ENCODE results near the gene ADAP1.

DNA sequence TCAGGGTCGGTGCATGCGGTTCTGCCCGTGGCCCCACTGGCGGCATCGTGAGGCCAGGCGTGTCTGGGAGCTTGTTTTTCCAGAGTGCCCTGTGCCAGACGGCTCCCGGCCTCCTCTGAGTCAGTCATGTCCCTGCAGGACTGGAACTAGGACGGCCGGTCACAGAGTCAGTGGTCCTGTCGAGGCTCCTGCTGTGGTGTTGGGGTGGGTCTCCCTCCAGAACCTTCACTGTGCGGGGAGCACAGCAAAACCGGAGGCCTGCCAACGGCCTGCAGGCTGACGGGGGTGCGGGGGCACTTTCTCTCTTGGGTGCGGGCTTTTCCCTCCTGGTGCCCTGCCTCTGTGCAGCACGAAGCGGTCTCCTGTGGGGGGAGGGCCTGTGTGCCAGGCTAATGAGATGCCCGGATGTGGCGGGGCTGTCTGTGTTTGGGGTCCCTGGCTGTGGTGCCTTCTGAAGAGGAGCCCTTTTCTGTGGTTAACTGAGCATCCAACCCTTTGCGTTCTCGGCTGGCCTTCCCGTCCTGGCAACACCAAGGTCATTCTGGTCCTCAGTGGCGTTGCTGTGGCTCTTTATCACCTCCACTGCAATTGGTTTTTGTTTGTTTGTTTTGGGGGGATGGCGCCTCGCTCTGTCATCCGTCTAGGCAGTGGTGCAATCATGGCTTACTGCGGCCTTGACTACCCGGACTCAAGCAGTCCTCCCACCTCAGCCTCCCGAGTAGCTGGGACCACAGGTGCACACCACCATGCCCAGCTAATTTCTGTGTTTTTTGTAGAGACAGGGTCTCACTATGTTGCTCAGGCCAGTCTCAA lies 70.1 kb downstream of the ADAP1 start:
- TF ChIP-seq, protein P1, sequence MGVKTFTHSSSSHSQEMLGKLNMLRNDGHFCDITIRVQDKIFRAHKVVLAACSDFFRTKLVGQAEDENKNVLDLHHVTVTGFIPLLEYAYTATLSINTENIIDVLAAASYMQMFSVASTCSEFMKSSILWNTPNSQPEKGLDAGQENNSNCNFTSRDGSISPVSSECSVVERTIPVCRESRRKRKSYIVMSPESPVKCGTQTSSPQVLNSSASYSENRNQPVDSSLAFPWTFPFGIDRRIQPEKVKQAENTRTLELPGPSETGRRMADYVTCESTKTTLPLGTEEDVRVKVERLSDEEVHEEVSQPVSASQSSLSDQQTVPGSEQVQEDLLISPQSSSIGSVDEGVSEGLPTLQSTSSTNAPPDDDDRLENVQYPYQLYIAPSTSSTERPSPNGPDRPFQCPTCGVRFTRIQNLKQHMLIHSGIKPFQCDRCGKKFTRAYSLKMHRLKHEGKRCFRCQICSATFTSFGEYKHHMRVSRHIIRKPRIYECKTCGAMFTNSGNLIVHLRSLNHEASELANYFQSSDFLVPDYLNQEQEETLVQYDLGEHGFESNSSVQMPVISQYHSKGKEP (CRISPR knock-in tag; IDR thresholded peaks at IDR 0.05), result no peak
- TF ChIP-seq, protein P2, sequence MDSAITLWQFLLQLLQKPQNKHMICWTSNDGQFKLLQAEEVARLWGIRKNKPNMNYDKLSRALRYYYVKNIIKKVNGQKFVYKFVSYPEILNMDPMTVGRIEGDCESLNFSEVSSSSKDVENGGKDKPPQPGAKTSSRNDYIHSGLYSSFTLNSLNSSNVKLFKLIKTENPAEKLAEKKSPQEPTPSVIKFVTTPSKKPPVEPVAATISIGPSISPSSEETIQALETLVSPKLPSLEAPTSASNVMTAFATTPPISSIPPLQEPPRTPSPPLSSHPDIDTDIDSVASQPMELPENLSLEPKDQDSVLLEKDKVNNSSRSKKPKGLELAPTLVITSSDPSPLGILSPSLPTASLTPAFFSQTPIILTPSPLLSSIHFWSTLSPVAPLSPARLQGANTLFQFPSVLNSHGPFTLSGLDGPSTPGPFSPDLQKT (CRISPR knock-in tag; IDR thresholded peaks at IDR 0.05; ENCODE audit: borderline replicate concordance), result no peak
- no peak for TF ChIP-seq ZNF510 (CRISPR knock-in tag; IDR thresholded peaks at IDR 0.05; ENCODE audit: low read depth)
- no peak for TF ChIP-seq ZNF20 (CRISPR knock-in tag; IDR thresholded peaks at IDR 0.05)
- TF ChIP-seq, protein P3, sequence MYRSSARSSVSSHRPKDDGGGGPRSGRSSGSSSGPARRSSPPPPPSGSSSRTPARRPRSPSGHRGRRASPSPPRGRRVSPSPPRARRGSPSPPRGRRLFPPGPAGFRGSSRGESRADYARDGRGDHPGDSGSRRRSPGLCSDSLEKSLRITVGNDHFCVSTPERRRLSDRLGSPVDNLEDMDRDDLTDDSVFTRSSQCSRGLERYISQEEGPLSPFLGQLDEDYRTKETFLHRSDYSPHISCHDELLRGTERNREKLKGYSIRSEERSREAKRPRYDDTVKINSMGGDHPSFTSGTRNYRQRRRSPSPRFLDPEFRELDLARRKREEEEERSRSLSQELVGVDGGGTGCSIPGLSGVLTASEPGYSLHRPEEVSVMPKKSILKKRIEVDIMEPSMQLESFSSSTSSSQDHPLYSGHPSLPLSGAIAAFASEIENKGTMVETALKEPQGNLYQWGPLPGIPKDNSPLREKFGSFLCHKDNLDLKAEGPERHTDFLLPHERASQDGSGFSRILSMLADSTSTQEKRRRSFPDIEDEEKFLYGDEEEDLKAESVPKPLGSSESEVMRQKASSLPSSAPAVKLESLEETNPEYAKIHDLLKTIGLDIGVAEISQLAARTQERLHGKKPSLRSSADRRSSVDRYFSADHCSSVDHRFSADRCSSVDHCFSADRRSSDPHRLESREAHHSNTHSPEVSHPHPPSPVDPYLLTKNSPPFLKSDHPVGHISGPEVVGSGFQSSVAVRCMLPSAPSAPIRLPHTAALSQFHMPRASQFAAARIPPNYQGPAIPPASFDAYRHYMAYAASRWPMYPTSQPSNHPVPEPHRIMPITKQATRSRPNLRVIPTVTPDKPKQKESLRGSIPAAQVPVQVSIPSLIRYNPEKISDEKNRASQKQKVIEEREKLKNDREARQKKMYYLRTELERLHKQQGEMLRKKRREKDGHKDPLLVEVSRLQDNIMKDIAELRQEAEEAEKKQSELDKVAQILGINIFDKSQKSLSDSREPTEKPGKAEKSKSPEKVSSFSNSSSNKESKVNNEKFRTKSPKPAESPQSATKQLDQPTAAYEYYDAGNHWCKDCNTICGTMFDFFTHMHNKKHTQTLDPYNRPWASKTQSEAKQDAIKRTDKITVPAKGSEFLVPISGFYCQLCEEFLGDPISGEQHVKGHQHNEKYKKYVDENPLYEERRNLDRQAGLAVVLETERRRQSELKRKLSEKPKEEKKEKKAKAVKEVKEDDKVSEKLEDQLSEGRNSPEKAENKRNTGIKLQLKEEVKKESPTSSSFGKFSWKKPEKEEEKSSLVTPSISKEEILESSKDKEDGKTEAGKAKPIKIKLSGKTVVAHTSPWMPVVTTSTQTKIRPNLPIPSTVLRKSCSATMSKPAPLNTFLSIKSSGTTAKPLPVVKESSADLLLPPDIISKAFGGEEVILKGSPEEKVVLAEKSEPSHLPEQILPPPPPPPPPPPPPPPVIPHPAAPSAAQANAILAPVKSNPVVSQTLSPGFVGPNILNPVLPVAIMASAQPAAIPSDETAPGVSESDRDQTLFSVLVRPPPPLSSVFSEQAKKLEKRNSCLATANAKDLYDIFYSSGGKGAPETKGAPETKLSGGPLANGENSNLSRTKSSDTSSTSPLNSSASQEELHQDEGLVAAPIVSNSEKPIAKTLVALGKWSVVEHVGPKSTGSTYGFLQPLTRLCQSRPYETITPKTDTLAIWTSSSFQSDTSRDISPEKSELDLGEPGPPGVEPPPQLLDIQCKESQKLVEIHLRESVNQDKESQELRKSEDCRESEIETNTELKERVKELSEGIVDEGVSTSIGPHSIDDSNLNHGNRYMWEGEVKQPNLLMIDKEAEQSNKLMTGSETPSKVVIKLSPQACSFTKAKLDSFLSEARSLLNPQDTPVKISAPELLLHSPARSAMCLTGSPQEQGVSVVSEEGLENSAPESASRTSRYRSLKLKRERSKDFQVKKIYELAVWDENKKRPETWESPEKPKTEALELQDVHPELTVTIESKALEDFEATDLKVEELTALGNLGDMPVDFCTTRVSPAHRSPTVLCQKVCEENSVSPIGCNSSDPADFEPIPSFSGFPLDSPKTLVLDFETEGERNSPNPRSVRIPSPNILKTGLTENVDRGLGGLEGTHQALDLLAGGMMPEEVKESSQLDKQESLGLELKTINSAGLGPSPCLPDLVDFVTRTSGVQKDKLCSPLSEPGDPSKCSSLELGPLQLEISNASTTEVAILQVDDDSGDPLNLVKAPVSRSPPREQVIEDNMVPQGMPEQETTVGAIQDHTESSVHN (CRISPR knock-in tag; IDR thresholded peaks at IDR 0.05), result no peak
- TF ChIP-seq CBFB (CRISPR knock-in tag; IDR thresholded peaks at IDR 0.05), result no peak
- no peak for TF ChIP-seq HNF4A (CRISPR knock-in tag; IDR thresholded peaks at IDR 0.05)
- TF ChIP-seq, protein P4, sequence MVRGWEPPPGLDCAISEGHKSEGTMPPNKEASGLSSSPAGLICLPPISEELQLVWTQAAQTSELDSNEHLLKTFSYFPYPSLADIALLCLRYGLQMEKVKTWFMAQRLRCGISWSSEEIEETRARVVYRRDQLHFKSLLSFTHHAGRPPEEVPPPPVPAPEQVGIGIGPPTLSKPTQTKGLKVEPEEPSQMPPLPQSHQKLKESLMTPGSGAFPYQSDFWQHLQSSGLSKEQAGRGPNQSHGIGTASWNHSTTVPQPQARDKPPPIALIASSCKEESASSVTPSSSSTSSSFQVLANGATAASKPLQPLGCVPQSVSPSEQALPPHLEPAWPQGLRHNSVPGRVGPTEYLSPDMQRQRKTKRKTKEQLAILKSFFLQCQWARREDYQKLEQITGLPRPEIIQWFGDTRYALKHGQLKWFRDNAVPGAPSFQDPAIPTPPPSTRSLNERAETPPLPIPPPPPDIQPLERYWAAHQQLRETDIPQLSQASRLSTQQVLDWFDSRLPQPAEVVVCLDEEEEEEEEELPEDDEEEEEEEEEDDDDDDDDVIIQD (CRISPR knock-in tag; IDR thresholded peaks at IDR 0.05; ENCODE audit: low read depth), result no peak
- TF ChIP-seq, protein P5, sequence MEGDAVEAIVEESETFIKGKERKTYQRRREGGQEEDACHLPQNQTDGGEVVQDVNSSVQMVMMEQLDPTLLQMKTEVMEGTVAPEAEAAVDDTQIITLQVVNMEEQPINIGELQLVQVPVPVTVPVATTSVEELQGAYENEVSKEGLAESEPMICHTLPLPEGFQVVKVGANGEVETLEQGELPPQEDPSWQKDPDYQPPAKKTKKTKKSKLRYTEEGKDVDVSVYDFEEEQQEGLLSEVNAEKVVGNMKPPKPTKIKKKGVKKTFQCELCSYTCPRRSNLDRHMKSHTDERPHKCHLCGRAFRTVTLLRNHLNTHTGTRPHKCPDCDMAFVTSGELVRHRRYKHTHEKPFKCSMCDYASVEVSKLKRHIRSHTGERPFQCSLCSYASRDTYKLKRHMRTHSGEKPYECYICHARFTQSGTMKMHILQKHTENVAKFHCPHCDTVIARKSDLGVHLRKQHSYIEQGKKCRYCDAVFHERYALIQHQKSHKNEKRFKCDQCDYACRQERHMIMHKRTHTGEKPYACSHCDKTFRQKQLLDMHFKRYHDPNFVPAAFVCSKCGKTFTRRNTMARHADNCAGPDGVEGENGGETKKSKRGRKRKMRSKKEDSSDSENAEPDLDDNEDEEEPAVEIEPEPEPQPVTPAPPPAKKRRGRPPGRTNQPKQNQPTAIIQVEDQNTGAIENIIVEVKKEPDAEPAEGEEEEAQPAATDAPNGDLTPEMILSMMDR (CRISPR knock-in tag; IDR thresholded peaks at IDR 0.05), result no peak
- TF ChIP-seq, protein P6, sequence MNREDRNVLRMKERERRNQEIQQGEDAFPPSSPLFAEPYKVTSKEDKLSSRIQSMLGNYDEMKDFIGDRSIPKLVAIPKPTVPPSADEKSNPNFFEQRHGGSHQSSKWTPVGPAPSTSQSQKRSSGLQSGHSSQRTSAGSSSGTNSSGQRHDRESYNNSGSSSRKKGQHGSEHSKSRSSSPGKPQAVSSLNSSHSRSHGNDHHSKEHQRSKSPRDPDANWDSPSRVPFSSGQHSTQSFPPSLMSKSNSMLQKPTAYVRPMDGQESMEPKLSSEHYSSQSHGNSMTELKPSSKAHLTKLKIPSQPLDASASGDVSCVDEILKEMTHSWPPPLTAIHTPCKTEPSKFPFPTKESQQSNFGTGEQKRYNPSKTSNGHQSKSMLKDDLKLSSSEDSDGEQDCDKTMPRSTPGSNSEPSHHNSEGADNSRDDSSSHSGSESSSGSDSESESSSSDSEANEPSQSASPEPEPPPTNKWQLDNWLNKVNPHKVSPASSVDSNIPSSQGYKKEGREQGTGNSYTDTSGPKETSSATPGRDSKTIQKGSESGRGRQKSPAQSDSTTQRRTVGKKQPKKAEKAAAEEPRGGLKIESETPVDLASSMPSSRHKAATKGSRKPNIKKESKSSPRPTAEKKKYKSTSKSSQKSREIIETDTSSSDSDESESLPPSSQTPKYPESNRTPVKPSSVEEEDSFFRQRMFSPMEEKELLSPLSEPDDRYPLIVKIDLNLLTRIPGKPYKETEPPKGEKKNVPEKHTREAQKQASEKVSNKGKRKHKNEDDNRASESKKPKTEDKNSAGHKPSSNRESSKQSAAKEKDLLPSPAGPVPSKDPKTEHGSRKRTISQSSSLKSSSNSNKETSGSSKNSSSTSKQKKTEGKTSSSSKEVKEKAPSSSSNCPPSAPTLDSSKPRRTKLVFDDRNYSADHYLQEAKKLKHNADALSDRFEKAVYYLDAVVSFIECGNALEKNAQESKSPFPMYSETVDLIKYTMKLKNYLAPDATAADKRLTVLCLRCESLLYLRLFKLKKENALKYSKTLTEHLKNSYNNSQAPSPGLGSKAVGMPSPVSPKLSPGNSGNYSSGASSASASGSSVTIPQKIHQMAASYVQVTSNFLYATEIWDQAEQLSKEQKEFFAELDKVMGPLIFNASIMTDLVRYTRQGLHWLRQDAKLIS (CRISPR knock-in tag; IDR thresholded peaks at IDR 0.05), result no peak
